Astrocyte of the cerebellum (primary cell): ENCODE results near the gene LAPTM5.

Source experiments
- DNase-seq: peaks from one replicate; pipeline ENCODE4 v3.0.0-alpha.2; 2011; ENCODE audit warnings: low read depth
- H3K4me3 ChIP-seq: 2 replicates; pipeline ENCODE4 v1.5.1; 2011; ENCODE audit warnings: mild to moderate bottlenecking, low read depth, low read length, moderate library complexity
- in situ Hi-C: cut with HindIII; loops from 2 replicates; pipeline ENCODE4 v1.10.0; 2017; ENCODE audit warnings: low sequenced_read_pairs
- TF ChIP-seq, protein P1 (sequence below): IDR thresholded peaks from 2 replicates; pipeline ENCODE4 v1.5.1; 2012; ENCODE audit warnings: low read length, low read depth, moderate library complexity, mild to moderate bottlenecking; ENCODE audit errors: missing control alignments

Gene LAPTM5

DNA sequence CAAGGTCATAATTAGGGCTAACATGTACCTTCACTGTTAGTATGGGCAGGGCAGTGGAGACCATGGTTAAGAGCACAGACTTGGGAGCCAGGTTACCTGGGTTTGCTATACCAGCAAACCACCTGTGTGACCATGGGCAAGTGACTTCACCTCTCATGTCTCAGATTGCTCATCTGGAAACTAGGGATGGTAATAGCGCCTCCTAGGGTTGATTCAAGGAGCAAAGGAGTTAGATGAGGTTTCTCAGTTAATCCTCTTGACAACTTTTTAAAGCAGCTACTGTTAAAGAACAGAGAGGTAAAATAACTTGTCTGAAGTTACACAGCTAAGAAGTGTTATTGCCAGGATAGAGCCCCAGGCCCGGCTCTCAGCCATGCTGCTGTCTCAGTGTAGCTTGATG, 33.4 kb downstream of the LAPTM5 start:
- DNase-seq, result no peak
- in situ Hi-C loops, result loop anchor here (5.0 kb wide), 1 partner anchor 188 kb away; no protein-coding TSS in a partner anchor
- no peak overlapping the region for H3K4me3 ChIP-seq
- TF ChIP-seq, protein P1, sequence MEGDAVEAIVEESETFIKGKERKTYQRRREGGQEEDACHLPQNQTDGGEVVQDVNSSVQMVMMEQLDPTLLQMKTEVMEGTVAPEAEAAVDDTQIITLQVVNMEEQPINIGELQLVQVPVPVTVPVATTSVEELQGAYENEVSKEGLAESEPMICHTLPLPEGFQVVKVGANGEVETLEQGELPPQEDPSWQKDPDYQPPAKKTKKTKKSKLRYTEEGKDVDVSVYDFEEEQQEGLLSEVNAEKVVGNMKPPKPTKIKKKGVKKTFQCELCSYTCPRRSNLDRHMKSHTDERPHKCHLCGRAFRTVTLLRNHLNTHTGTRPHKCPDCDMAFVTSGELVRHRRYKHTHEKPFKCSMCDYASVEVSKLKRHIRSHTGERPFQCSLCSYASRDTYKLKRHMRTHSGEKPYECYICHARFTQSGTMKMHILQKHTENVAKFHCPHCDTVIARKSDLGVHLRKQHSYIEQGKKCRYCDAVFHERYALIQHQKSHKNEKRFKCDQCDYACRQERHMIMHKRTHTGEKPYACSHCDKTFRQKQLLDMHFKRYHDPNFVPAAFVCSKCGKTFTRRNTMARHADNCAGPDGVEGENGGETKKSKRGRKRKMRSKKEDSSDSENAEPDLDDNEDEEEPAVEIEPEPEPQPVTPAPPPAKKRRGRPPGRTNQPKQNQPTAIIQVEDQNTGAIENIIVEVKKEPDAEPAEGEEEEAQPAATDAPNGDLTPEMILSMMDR, result peak; percentile 17

DNA sequence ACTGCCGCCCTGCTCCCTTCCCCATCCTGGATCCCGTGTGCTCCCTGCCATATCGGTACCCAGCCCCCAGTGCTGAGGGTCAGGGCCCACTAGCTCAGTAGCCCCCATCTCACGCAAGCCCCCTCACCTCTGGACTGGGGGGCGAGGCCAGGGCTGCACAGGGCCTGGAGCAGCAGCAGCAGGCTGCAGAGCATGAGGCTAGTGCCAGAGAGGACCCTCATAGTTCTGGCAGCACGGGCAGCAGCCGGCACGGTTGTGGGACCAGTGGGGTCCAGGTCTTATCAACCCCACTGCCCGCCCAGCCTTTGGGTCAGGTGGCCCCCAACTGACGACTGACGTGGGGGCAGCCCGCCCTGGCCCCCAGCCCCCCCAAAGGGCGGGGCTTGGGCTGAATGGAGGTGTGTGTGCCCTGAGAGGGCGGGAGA, 34.2 kb downstream of the LAPTM5 start, which contains the start of gene MATN1:
Gene MATN1 (minus strand): TSS at position 255 of the 425 bp plus-strand sequence. CDS start 34 bp downstream, at position 221.
- in situ Hi-C loops, result loop anchor here (5.0 kb wide), 1 partner anchor 189 kb away; no protein-coding TSS in a partner anchor
- TF ChIP-seq, protein P1, result no peak
- H3K4me3 ChIP-seq, result no peak within 1 kb of the TSS
- DNase-seq, result no peak

DNA sequence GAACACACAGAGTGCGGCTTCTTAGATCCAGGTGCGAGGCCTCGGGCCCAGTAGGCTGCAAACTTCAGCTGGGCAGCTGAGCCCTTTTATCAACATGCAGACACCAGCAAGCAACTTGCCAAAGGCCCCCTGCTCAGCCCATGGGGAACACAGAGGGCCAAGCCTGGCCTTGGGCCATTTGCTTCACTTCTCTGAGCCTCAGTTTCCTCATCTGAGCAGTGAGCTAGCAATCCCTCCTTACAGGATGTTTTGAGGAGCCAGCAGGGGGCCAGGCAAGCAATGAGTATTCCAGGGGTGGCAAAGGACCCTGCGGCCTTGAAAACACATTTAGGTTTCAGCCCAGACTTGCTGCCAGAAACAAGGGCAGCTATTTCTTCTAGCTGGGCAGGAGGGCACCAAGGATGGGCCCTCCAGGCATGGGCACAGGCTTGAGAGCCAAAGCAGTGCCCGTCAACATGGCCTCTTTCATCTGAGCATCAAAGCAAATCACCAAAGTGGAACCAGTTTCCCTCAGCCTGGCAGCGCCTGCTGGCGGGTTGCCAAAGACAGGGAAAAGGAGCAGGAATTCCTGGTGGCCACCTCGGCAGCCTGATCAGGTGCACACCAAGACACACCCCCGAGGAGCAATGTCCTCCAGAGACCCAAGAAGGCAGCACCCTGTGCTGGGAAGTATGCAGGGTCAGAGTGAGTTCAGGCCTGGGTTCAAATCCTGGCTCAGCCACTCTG, 35.6 kb downstream of the LAPTM5 start:
- no peak for DNase-seq
- no peak overlapping the region for H3K4me3 ChIP-seq
- in situ Hi-C loops, result loop anchor here (5.0 kb wide), 1 partner anchor 190 kb away; no protein-coding TSS in a partner anchor
- TF ChIP-seq, protein P1, result no peak

DNA sequence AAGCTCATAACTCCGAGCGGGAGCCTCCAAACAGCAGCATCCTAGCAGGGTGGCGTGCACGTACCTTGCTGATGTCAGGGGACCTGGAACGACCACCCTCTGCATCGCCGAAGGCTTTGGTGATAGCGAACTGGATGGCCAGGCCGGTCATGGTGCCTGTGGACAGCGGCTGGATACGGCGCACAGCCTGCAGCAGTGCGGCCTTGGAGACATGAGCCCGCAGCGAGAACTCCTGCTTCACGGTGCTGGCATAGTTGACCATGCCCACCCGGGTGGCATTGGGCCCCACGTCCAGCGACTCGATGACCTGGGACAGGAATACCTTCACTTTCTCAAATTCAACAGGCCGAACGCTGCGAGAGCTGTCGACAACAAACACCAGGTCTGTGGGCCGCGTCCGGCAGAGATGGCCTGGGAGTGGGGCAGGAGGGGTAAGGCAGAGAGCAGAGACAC, 36.2 kb downstream of the LAPTM5 start:
- no peak overlapping the region for H3K4me3 ChIP-seq
- in situ Hi-C loops, result loop anchor here (5.0 kb wide), 1 partner anchor 191 kb away; no protein-coding TSS in a partner anchor
- no peak for DNase-seq
- TF ChIP-seq, protein P1, result no peak

DNA sequence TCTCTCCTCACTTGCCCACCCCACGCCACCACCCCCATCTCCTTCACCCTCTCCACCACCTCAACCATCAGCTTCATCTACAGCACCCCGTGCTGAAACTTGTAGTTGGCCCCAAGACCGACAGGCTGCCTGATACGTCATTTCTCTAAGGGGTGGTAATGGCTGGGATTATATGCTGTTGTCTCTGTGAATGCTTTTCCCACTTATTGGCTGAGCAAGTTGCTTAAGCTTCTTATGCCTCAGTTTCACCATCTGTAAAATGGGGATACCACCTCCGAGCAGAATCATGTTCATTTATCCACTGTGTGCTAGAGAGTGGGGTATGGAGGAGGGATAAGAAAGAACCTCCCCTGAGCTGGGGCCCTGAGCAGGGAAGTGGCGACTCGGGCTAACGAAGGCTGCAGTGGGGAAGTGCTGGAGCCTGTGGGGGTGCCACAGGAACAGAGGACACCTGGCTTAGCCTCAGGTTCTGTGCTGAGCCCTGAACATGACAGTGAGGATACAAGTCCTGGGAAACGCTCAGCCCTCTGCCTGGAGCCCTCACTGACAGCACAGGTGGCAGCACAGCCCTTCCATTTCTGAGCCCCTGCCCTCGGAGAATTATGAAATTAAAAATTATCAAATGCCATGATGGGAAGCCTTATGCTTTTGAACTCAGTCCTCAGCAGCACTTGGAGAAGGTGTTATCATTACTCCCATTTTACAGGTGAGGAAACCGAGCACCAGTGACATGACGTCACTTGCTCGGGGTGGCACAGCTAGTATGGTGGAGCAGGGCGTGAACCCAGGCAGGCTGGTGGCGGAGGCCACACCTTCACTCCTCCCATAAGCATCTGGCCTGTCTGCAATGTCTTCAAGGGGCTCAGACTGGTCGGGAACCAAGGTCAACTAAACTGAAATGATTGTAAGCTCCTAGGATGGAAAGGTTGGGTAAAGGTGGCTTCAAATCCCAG, 37.0 kb downstream of the LAPTM5 start:
- H3K4me3 ChIP-seq, result no peak overlapping the region
- DNase-seq, result no peak
- in situ Hi-C loops, result loop anchor here (5.0 kb wide), 1 partner anchor 192 kb away; no protein-coding TSS in a partner anchor
- TF ChIP-seq, protein P1, result no peak

DNA sequence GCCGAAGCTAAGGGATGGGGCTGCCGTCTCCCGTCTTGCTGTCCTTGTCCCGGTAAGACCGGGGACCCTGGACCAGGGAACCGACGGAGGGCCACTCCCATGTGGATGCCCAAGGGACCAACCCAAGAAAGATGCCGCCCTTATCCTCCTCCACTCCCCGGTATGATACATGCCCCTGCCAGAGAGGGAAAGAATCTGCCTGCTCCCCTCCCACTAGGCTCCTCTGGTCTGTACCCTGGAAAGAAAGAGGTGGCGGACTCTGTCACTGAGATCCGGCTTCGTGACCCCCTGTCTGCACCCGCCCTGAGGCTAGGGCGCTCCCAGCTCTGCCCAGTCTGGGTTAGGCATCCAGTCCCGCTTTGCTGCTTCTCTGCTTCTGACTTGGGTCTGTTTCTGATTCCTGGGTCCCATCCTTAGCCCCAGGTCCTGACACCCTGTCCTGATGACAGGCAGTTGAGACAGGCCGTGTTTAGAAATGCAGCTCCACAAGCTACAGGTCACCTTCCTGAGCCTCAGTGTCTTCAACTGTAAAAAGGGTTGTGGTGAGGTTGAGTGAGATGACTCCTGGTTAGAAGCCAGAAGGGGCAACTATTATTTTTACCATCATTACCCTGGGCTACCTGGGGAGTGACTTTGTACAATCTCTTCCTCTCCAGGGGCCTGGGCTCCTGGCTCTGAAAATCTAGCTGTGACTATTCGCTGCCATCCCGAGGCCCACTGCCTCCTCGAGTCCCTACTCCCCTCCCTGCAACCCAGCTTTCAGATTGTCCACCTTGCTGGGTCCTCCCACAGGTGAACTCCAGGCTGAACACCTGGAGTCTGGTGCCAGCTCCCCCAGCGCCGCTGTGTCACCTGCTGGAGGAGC, 37.9 kb downstream of the LAPTM5 start:
- no peak for DNase-seq
- peak overlapping the region; percentile 45 for H3K4me3 ChIP-seq
- in situ Hi-C loops, result loop anchor here (5.0 kb wide), 1 partner anchor 193 kb away; no protein-coding TSS in a partner anchor
- TF ChIP-seq, protein P1, result no peak
